HepG2 (cell line): ENCODE measurements around the gene ZFP1. TPM values are rescaled to one million over a fixed set of nuclear protein-coding genes. Genes with fewer than 3 reads are reported as not detected.

ENCODE experiments used
- ATAC-seq: fragments of 200-7000 bp; cut with Tn5 transposase; 3 replicates; pipeline ENCODE4 v1.9.1; 2020; ENCODE audit warnings: mild to moderate bottlenecking, moderate library complexity
- BruUV-seq: library from RNA; stranded (reverse); fragments of 400-500 nt; replicated peaks from 2 replicates; lab custom pipeline; 2021; lab: Mats Ljungman, UMichigan
- CTCF ChIA-PET: fragments of 300-600 bp; formaldehyde crosslinking; extraction: SDS; loops from one replicate; lab custom pipeline; 2021; ENCODE audit warnings: low total read pairs, inconsistent platforms, low intra/inter-chr PET ratio; lab: Yijun Ruan, JAX
- POLR2A ChIA-PET: fragments of 350-600 bp; sonication (Branson Sonifier 250); formaldehyde crosslinking; loops from one replicate; lab custom pipeline; 2020; ENCODE audit warnings: antibody characterized with exemption, inconsistent platforms; lab: Yijun Ruan, JAX
- DNase-seq: peaks from one replicate; pipeline ENCODE4 v3.0.0-alpha.2; 2015; ENCODE audit warnings: low spot score
- FAIRE-seq: peaks from 3 replicates; lab custom pipeline; 2011; peaks lifted over from hg19 to GRCh38; lab: Jason Lieb, UNC
- H2AFZ ChIP-seq: one replicate; pipeline ENCODE4 v1.6.1; 2011; ENCODE audit warnings: low read length, inconsistent platforms
- H3K27ac ChIP-seq: fragments of 300-600 bp; 3 replicates; pipeline ENCODE4 v1.8.0; 2011; ENCODE audit warnings: mixed run types, mild to moderate bottlenecking, mixed read lengths, low read length, inconsistent platforms; ENCODE audit not compliant: insufficient read depth; ENCODE audit errors: extremely low read length
- H3K27me3 ChIP-seq, 2 experiments: fragments of 200-600 bp in 1 of 2; 2 replicates in 1 of 2; 3 replicates in 1 of 2; pipeline versions ENCODE4 v1.6.0 to v1.8.0; 2011; ENCODE audit warnings: low read length in 2 of 2, mild to moderate bottlenecking in 2 of 2, moderate library complexity in 2 of 2, inconsistent platforms in 1 of 2; ENCODE audit not compliant: insufficient read depth in 2 of 2, control insufficient read depth in 1 of 2
- H3K36me3 ChIP-seq, 2 experiments: fragments of 200-600 bp in 1 of 2; replicated peaks in 1 of 2; 2 replicates in 1 of 2; 3 replicates in 1 of 2; pipeline versions ENCODE4 v1.5.1 to v1.8.0; 2011; ENCODE audit warnings: low read length in 2 of 2, inconsistent platforms in 1 of 2; ENCODE audit not compliant: insufficient read depth in 2 of 2, control insufficient read depth in 1 of 2
- H3K4me1 ChIP-seq: 2 replicates; pipeline ENCODE4 v1.5.1; 2012; ENCODE audit warnings: low read length, inconsistent platforms; ENCODE audit not compliant: insufficient read depth
- H3K4me2 ChIP-seq: 2 replicates; pipeline ENCODE4 v1.6.0; 2011; ENCODE audit warnings: low read depth, low read length, inconsistent platforms
- H3K4me3 ChIP-seq, 3 experiments: fragments of 200-600 bp in 1 of 3; sonication (generic), shearing (Covaris generic) in 1 of 3; replicated peaks in 1 of 3; 2 replicates each; pipeline ENCODE4 v1.5.1; 2011 to 2016; ENCODE audit warnings: low read length in 3 of 3, inconsistent platforms in 2 of 3, low read depth in 2 of 3, mild to moderate bottlenecking in 2 of 3, control low read depth in 1 of 3, mixed read lengths in 1 of 3; ENCODE audit not compliant: insufficient read depth in 1 of 3
- H3K79me2 ChIP-seq: one replicate; pipeline ENCODE4 v1.6.1; 2011; ENCODE audit warnings: low read length, inconsistent platforms; ENCODE audit not compliant: insufficient read depth
- H3K9ac ChIP-seq: 2 replicates; pipeline ENCODE4 v1.6.0; 2011; ENCODE audit warnings: mild to moderate bottlenecking, low read depth, low read length, inconsistent platforms; ENCODE audit not compliant: insufficient read depth
- H3K9me3 ChIP-seq: 2 replicates; pipeline ENCODE4 v1.5.1; 2012; ENCODE audit warnings: mild to moderate bottlenecking, low read length
- H4K20me1 ChIP-seq: 2 replicates; pipeline ENCODE4 v1.6.0; 2011; ENCODE audit warnings: inconsistent platforms, mild to moderate bottlenecking, low read length, moderate library complexity; ENCODE audit not compliant: insufficient read depth
- CBFB ChIP-seq: sonication (generic); formaldehyde crosslinking; IDR thresholded peaks from 2 replicates; pipeline ENCODE4 v1.4.0; 2020; ENCODE audit warnings: missing genetic modification reagents
- CREB1 ChIP-seq, 2 experiments: fragments of 450-650 bp in 1 of 2; IDR thresholded peaks; 2 replicates each; pipeline ENCODE4 v1.6.1; 2016 to 2017; ENCODE audit warnings: control low read depth in 1 of 2, mild to moderate bottlenecking in 1 of 2, missing compliant biosample characterization in 1 of 2, missing genetic modification characterization in 1 of 2
- MBD4 ChIP-seq: IDR thresholded peaks from 2 replicates; pipeline ENCODE4 v1.6.1; 2012; ENCODE audit warnings: low read length, inconsistent platforms, borderline replicate concordance
- SOX6 ChIP-seq, 2 experiments: fragments of 450-650 bp in 1 of 2; sonication (generic) in 1 of 2; formaldehyde crosslinking in 1 of 2; IDR thresholded peaks; 2 replicates each; pipeline versions ENCODE4 v1.4.0 to v1.6.1; 2017 to 2020; ENCODE audit warnings: antibody characterized with exemption in 1 of 2, mild to moderate bottlenecking in 1 of 2, missing genetic modification reagents in 1 of 2
- ZNF10 ChIP-seq: sonication (generic); formaldehyde crosslinking; IDR thresholded peaks from 2 replicates; pipeline ENCODE4 v1.4.0; 2020; ENCODE audit warnings: mild to moderate bottlenecking, low read depth, missing genetic modification reagents, borderline replicate concordance
- ZNF12 ChIP-seq: sonication (generic); formaldehyde crosslinking; IDR thresholded peaks from 2 replicates; pipeline ENCODE4 v1.5.0; 2020; ENCODE audit warnings: missing genetic modification reagents
- ZNF549 ChIP-seq: sonication (generic); formaldehyde crosslinking; IDR thresholded peaks from 2 replicates; pipeline ENCODE4 v1.5.0; 2020; ENCODE audit warnings: missing genetic modification reagents
- ZNF768 ChIP-seq: sonication (generic); formaldehyde crosslinking; IDR thresholded peaks from 2 replicates; pipeline ENCODE4 v1.4.0; 2020; ENCODE audit warnings: missing genetic modification reagents
- WGBS: methylation state at CpG from one replicate; pipeline ENCODE4 v1.1.6; 2017; ENCODE audit warnings: low lambda C conversion rate; 5-methylcytosine and 5-hydroxymethylcytosine counted together
- in situ Hi-C: cut with HindIII; loops from 2 replicates; pipeline ENCODE4 v1.10.0; 2017; ENCODE audit warnings: low pct_unique_long_range_greater_than_20kb; ENCODE audit not compliant: extremely low pct_ligation_motif_present
- intact Hi-C: fragments of 100-400 bp; cut with micrococcal nuclease; formaldehyde crosslinking; loops from one replicate; pipeline ENCODE4 v1.10.0; 2022; ENCODE audit not compliant: unreplicated experiment
- polyA plus RNA-seq, 8 experiments: library from polyadenylated mRNA; depleted of rRNA in 3 of 8; stranded (reverse) in 7 of 8; unstranded in 1 of 8; fragments of >200 nt; fragmentation: Illumina TruSeq in 4 of 8; extraction: Trizol in 4 of 8; gene quantifications; 2 replicates each; pipeline versions ENCODE4 v1.2.1 to v1.2.3, GENCODE V29; 2011 to 2016; ENCODE audit warnings: low read depth in 4 of 8, missing spikeins in 1 of 8, mixed read lengths in 1 of 8; ENCODE audit not compliant: insufficient read depth in 1 of 8
- total RNA-seq, 5 experiments: library from RNA; depleted of rRNA; stranded (reverse); fragments of >200 nt; fragmentation: Illumina TruSeq; extraction: Trizol; gene quantifications; 2 replicates each; pipeline ENCODE4 v1.2.3, GENCODE V29; 2016; ENCODE audit warnings: low read depth in 1 of 5
- TF ChIP-seq, protein P1 (sequence below): sonication (generic); formaldehyde crosslinking; IDR thresholded peaks from 2 replicates; pipeline ENCODE4 v1.5.0; 2020; ENCODE audit warnings: missing genetic modification reagents
- TF ChIP-seq, protein P2 (sequence below): sonication (generic); formaldehyde crosslinking; IDR thresholded peaks from 2 replicates; pipeline ENCODE4 v1.5.1; 2020; ENCODE audit warnings: missing genetic modification reagents, mild to moderate bottlenecking, borderline replicate concordance

Gene ZFP1
- total and polyA plus RNA-seq, 2 of the 13 experiments (the other 11 are each of a cell fraction or from before 2014, with no cell fraction given), result 8.3 to 14.0 TPM

DNA sequence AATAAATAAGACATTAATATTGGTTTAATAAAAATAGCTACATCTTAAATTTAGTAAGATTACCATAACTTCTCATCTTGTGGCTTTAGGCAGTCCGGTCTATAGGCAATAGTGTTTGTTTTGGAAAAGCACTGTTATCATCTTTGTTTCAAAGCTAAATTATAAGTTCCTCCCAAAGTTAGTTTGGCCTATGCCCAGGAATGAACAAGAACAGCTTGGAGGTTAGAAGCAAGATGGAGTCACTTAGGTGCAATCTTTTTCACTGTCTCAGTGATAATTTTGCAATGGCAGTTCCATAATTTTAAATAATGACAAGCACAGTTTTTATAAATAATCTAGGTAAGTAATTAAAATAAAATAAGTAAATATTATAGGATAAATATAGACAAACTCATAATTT is 25.7 kb upstream of the ZFP1 start:
- H3K9me3 ChIP-seq, result peaks cover 25% of the 10 kb centered on the region
- intact Hi-C loops, result no loop called here
- no peak for TF ChIP-seq CBFB (CRISPR knock-in tag)
- TF ChIP-seq ZNF10, result no peak
- no peak for TF ChIP-seq MBD4
- no peak for TF ChIP-seq ZNF768 (CRISPR knock-in tag)
- TF ChIP-seq ZNF549 (CRISPR knock-in tag), result no peak
- TF ChIP-seq, protein P1, sequence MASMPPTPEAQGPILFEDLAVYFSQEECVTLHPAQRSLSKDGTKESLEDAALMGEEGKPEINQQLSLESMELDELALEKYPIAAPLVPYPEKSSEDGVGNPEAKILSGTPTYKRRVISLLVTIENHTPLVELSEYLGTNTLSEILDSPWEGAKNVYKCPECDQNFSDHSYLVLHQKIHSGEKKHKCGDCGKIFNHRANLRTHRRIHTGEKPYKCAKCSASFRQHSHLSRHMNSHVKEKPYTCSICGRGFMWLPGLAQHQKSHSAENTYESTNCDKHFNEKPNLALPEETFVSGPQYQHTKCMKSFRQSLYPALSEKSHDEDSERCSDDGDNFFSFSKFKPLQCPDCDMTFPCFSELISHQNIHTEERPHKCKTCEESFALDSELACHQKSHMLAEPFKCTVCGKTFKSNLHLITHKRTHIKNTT (CRISPR knock-in tag), result no peak
- no peak for TF ChIP-seq ZNF12
- TF ChIP-seq, protein P2, sequence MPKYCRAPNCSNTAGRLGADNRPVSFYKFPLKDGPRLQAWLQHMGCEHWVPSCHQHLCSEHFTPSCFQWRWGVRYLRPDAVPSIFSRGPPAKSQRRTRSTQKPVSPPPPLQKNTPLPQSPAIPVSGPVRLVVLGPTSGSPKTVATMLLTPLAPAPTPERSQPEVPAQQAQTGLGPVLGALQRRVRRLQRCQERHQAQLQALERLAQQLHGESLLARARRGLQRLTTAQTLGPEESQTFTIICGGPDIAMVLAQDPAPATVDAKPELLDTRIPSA (CRISPR knock-in tag), result no peak
- no peak for TF ChIP-seq SOX6 (IDR thresholded peaks at IDR 0.05)
- no peak for TF ChIP-seq SOX6 (CRISPR knock-in tag; IDR thresholded peaks at IDR 0.05)
- TF ChIP-seq CREB1 (IDR thresholded peaks at IDR 0.05), result no peak
- no peak for TF ChIP-seq CREB1 (CRISPR knock-in tag; IDR thresholded peaks at IDR 0.05)

More for the DNA sequence above, 25.7 kb upstream of the ZFP1 start:
- Histone ChIP-seq H3K4me2 (no peak overlapping the region), H3K27me3 (no peaks in the 10 kb centered on the region), H3K4me1 (peaks cover 41% of the 10 kb centered on the region), H3K36me3 (peaks cover 4 to 9% of the 10 kb centered on the region in 2 experiments; a peak in 3 of 5 replicates), H3K4me3 (no peak overlapping the region), H2AFZ (no peak overlapping the region), H3K9ac (no peak overlapping the region), H3K27ac (no peak overlapping the region), H3K79me2 (peaks cover 23% of the 10 kb centered on the region), H4K20me1 (no peaks in the 10 kb centered on the region)
- no TSS peak for BruUV-seq
- no peak for DNase-seq
- 100% methylated on average over 1 of the region's 1 CpG for WGBS
- in situ Hi-C loops, result no loop called here
- ChIA-PET POLR2A (no interaction called here), CTCF (no interaction called here)
- no peak for ATAC-seq
- no peak for FAIRE-seq
